SK-N-SH treated with all-trans-retinoic acid at 6 μM for 48 hours (cell line): ENCODE results near the gene ARMH3.

ENCODE experiments used
- ATAC-seq: fragments of 200-7000 bp; cut with Tn5 transposase; 3 replicates; pipeline ENCODE4 v1.9.1; 2020; ENCODE audit warnings: mild to moderate bottlenecking, moderate library complexity
- ARNTL ChIP-seq: fragments of 450-650 bp; formaldehyde crosslinking; IDR thresholded peaks from 2 replicates; pipeline ENCODE4 v1.5.0; 2020; ENCODE audit warnings: low read depth, mild to moderate bottlenecking, moderate library complexity, borderline replicate concordance
- BACH2 ChIP-seq: fragments of 250-450 bp; sonication (Bioruptor Pico); IDR thresholded peaks from 2 replicates; pipeline ENCODE4 v1.9.0; 2021; ENCODE audit warnings: mild to moderate bottlenecking, borderline replicate concordance
- CSDC2 ChIP-seq: fragments of 250-450 bp; sonication (Bioruptor Pico); IDR thresholded peaks from 2 replicates; pipeline ENCODE4 v1.5.0; 2020; ENCODE audit warnings: mild to moderate bottlenecking, moderate library complexity
- ESRRG ChIP-seq: fragments of 250-450 bp; sonication (Bioruptor Pico); IDR thresholded peaks from 2 replicates; pipeline ENCODE4 v1.6.1; 2021; ENCODE audit warnings: mild to moderate bottlenecking
- ISL1 ChIP-seq: fragments of 250-450 bp; sonication (Bioruptor Pico); IDR thresholded peaks from 2 replicates; pipeline ENCODE4 v2.1.2; 2022; ENCODE audit warnings: mild to moderate bottlenecking, moderate library complexity
- OSR1 ChIP-seq: fragments of 250-450 bp; sonication (Bioruptor Pico); IDR thresholded peaks from 2 replicates; pipeline ENCODE4 v1.8.0; 2022; ENCODE audit warnings: moderate library complexity, mild to moderate bottlenecking, inconsistent platforms
- PPARA ChIP-seq: fragments of 250-450 bp; sonication (Bioruptor Pico); IDR thresholded peaks from 2 replicates; pipeline ENCODE4 v1.5.0; 2020; ENCODE audit warnings: mild to moderate bottlenecking, borderline replicate concordance
- RARB ChIP-seq: fragments of 250-450 bp; sonication (Bioruptor Pico); IDR thresholded peaks from 2 replicates; pipeline ENCODE4 v1.8.0; 2021; ENCODE audit warnings: mild to moderate bottlenecking, moderate library complexity
- SNAI2 ChIP-seq: fragments of 250-450 bp; sonication (Bioruptor Pico); IDR thresholded peaks from 2 replicates; pipeline ENCODE4 v1.5.0; 2020; ENCODE audit warnings: mild to moderate bottlenecking, moderate library complexity
- TCF4 ChIP-seq: fragments of 250-450 bp; sonication (Bioruptor Pico); IDR thresholded peaks from 2 replicates; pipeline ENCODE4 v1.8.0; 2021; ENCODE audit warnings: mild to moderate bottlenecking, moderate library complexity, borderline replicate concordance
- TOX ChIP-seq: fragments of 250-450 bp; sonication (Bioruptor Pico); IDR thresholded peaks from 2 replicates; pipeline ENCODE4 v1.8.0; 2021; ENCODE audit warnings: mild to moderate bottlenecking, moderate library complexity, borderline replicate concordance
- ZC3H10 ChIP-seq: fragments of 250-450 bp; sonication (Bioruptor Pico); IDR thresholded peaks from 2 replicates; pipeline ENCODE4 v1.5.1; 2021; ENCODE audit warnings: mild to moderate bottlenecking, moderate library complexity
- ZFP3 ChIP-seq: fragments of 250-450 bp; sonication (Bioruptor Pico); IDR thresholded peaks from 2 replicates; pipeline ENCODE4 v1.5.0; 2020; ENCODE audit warnings: mild to moderate bottlenecking, moderate library complexity
- ZFP30 ChIP-seq: fragments of 450-650 bp; formaldehyde crosslinking; IDR thresholded peaks from 2 replicates; pipeline ENCODE4 v1.5.0; 2022; ENCODE audit warnings: mild to moderate bottlenecking, moderate library complexity
- ZNF565 ChIP-seq: fragments of 450-650 bp; formaldehyde crosslinking; conservative IDR thresholded peaks from 2 replicates; pipeline ENCODE4 v1.5.0; 2020; ENCODE audit warnings: low read depth, mild to moderate bottlenecking, moderate library complexity
- ZNF70 ChIP-seq: fragments of 450-650 bp; formaldehyde crosslinking; IDR thresholded peaks from 2 replicates; pipeline ENCODE4 v1.5.0; 2020; ENCODE audit warnings: mild to moderate bottlenecking, moderate library complexity
- TF ChIP-seq, protein P1 (sequence below): fragments of 250-450 bp; sonication (Bioruptor Pico); IDR thresholded peaks from 2 replicates; pipeline ENCODE4 v1.5.1; 2020; ENCODE audit warnings: low read depth, mild to moderate bottlenecking, moderate library complexity
- TF ChIP-seq, protein P2 (sequence below): fragments of 250-450 bp; sonication (Bioruptor Pico); IDR thresholded peaks from 2 replicates; pipeline ENCODE4 v1.5.0; 2020; ENCODE audit warnings: mild to moderate bottlenecking, moderate library complexity
- TF ChIP-seq, protein P3 (sequence below): fragments of 250-450 bp; sonication (Bioruptor Pico); IDR thresholded peaks from 2 replicates; pipeline ENCODE4 v1.8.0; 2021; ENCODE audit warnings: low read depth, mild to moderate bottlenecking, moderate library complexity, borderline replicate concordance
- TF ChIP-seq, protein P4 (sequence below): fragments of 250-450 bp; sonication (Bioruptor Pico); IDR thresholded peaks from 2 replicates; pipeline ENCODE4 v1.5.1; 2021; ENCODE audit warnings: mild to moderate bottlenecking, moderate library complexity
- TF ChIP-seq, protein P5 (sequence below): fragments of 250-450 bp; sonication (Bioruptor Pico); IDR thresholded peaks from 2 replicates; pipeline ENCODE4 v1.8.0; 2020; ENCODE audit warnings: mild to moderate bottlenecking, moderate library complexity, borderline replicate concordance

Gene ARMH3

DNA sequence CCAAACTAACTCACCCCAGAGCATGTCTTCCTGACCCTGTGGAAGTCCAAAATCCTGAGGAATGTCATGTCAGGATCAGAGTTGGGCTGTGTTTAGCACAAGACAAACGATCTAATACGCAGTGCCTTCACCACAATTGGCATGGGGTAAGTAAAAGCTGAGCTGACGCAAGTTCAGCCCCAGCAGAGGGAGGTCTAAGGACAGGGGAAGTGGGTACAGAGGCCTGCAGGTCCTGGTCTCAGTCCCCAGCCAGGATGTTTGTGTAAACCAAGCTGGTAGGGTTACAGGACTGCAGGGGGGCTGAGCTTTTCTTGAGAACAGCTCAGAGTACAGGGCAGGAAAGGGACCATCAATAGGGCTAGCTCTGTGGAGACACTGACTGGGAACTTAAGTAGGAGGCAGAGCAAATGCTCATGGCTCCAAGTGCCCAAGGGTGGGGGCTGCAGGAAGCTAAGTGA, 207.1 kb downstream of the ARMH3 start:
- TF ChIP-seq ZFP3 (CRISPR knock-in tag) (no peak), ISL1 (CRISPR knock-in tag) (no peak), TCF4 (no peak), OSR1 (no peak), TOX (CRISPR knock-in tag) (no peak), ZNF565 (CRISPR knock-in tag) (no peak), ZNF70 (no peak), ARNTL (CRISPR knock-in tag) (no peak), ZFP30 (CRISPR knock-in tag) (no peak), CSDC2 (CRISPR knock-in tag) (no peak), ZC3H10 (CRISPR knock-in tag) (no peak)
- TF ChIP-seq, protein P1, sequence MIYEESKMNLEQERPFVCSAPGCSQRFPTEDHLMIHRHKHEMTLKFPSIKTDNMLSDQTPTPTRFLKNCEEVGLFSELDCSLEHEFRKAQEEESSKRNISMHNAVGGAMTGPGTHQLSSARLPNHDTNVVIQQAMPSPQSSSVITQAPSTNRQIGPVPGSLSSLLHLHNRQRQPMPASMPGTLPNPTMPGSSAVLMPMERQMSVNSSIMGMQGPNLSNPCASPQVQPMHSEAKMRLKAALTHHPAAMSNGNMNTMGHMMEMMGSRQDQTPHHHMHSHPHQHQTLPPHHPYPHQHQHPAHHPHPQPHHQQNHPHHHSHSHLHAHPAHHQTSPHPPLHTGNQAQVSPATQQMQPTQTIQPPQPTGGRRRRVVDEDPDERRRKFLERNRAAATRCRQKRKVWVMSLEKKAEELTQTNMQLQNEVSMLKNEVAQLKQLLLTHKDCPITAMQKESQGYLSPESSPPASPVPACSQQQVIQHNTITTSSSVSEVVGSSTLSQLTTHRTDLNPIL, result no peak
- TF ChIP-seq, protein P2, sequence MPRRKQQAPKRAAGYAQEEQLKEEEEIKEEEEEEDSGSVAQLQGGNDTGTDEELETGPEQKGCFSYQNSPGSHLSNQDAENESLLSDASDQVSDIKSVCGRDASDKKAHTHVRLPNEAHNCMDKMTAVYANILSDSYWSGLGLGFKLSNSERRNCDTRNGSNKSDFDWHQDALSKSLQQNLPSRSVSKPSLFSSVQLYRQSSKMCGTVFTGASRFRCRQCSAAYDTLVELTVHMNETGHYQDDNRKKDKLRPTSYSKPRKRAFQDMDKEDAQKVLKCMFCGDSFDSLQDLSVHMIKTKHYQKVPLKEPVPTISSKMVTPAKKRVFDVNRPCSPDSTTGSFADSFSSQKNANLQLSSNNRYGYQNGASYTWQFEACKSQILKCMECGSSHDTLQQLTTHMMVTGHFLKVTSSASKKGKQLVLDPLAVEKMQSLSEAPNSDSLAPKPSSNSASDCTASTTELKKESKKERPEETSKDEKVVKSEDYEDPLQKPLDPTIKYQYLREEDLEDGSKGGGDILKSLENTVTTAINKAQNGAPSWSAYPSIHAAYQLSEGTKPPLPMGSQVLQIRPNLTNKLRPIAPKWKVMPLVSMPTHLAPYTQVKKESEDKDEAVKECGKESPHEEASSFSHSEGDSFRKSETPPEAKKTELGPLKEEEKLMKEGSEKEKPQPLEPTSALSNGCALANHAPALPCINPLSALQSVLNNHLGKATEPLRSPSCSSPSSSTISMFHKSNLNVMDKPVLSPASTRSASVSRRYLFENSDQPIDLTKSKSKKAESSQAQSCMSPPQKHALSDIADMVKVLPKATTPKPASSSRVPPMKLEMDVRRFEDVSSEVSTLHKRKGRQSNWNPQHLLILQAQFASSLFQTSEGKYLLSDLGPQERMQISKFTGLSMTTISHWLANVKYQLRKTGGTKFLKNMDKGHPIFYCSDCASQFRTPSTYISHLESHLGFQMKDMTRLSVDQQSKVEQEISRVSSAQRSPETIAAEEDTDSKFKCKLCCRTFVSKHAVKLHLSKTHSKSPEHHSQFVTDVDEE (CRISPR knock-in tag), result no peak
- TF ChIP-seq, protein P3, sequence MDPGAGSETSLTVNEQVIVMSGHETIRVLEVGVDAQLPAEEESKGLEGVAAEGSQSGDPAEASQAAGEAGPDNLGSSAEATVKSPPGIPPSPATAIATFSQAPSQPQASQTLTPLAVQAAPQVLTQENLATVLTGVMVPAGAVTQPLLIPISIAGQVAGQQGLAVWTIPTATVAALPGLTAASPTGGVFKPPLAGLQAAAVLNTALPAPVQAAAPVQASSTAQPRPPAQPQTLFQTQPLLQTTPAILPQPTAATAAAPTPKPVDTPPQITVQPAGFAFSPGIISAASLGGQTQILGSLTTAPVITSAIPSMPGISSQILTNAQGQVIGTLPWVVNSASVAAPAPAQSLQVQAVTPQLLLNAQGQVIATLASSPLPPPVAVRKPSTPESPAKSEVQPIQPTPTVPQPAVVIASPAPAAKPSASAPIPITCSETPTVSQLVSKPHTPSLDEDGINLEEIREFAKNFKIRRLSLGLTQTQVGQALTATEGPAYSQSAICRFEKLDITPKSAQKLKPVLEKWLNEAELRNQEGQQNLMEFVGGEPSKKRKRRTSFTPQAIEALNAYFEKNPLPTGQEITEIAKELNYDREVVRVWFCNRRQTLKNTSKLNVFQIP, result no peak
- ATAC-seq, result no peak

DNA sequence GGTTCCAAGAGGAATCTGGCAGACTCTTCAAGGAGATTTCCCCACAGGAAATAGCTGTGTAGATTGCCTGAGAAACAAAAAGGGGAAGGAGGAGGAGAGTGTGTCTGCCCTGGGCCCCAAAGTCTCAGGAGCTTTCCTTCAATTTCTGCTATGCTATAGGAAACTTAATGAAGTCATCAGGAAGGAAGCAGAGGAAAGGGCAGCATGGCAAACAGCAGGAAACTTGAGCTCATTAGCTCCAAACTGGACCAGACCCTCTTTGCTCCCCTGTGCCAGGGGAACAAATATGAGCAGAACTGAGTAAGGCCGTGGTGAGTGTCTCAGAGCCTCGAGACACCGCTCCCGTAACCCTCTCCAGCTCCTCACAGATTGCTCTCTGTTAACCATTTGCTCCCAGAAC, 207.6 kb downstream of the ARMH3 start:
- ATAC-seq, result no peak
- TF ChIP-seq ARNTL (CRISPR knock-in tag), result no peak
- no peak for TF ChIP-seq ZNF565 (CRISPR knock-in tag)
- TF ChIP-seq ZC3H10 (CRISPR knock-in tag), result no peak
- TF ChIP-seq ESRRG (CRISPR knock-in tag), result no peak
- TF ChIP-seq ZNF70, result no peak
- no peak for TF ChIP-seq SNAI2 (CRISPR knock-in tag)
- no peak for TF ChIP-seq ISL1 (CRISPR knock-in tag)
- TF ChIP-seq, all 23 proteins: peak for 0

DNA sequence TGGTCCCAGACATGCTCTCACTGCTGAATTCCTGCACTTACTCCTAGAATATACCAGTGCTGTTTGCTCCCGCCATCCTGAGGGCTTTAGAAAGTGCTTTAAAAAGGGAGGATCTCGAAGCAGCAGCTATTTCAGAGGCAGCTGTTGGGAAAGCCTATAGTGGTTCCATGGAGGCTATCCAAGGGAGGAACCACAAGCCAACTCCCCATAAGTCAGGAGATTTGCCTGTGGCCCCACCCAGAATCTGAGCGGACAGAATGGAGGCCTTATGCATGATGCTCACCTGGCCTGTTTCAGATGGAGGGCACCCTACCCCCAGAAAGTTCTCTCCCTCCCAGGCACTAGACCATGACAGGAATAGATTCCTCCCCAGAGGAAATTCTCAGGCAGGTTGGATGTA, 210.1 kb downstream of the ARMH3 start:
- TF ChIP-seq CSDC2 (CRISPR knock-in tag) (no peak), TCF4 (no peak), ISL1 (CRISPR knock-in tag) (no peak), RARB (CRISPR knock-in tag) (no peak), ZNF565 (CRISPR knock-in tag) (no peak), ARNTL (CRISPR knock-in tag) (no peak), ZFP30 (CRISPR knock-in tag) (no peak), BACH2 (CRISPR knock-in tag) (no peak), TOX (CRISPR knock-in tag) (no peak), ZC3H10 (CRISPR knock-in tag) (no peak), ZNF70 (no peak), PPARA (CRISPR knock-in tag) (no peak), ZFP3 (CRISPR knock-in tag) (no peak)
- TF ChIP-seq, protein P2 (CRISPR knock-in tag), result no peak
- TF ChIP-seq, protein P4, sequence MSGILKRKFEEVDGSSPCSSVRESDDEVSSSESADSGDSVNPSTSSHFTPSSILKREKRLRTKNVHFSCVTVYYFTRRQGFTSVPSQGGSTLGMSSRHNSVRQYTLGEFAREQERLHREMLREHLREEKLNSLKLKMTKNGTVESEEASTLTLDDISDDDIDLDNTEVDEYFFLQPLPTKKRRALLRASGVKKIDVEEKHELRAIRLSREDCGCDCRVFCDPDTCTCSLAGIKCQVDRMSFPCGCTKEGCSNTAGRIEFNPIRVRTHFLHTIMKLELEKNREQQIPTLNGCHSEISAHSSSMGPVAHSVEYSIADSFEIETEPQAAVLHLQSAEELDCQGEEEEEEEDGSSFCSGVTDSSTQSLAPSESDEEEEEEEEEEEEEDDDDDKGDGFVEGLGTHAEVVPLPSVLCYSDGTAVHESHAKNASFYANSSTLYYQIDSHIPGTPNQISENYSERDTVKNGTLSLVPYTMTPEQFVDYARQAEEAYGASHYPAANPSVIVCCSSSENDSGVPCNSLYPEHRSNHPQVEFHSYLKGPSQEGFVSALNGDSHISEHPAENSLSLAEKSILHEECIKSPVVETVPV, result no peak
- TF ChIP-seq, protein P3, result no peak
- TF ChIP-seq, protein P5, sequence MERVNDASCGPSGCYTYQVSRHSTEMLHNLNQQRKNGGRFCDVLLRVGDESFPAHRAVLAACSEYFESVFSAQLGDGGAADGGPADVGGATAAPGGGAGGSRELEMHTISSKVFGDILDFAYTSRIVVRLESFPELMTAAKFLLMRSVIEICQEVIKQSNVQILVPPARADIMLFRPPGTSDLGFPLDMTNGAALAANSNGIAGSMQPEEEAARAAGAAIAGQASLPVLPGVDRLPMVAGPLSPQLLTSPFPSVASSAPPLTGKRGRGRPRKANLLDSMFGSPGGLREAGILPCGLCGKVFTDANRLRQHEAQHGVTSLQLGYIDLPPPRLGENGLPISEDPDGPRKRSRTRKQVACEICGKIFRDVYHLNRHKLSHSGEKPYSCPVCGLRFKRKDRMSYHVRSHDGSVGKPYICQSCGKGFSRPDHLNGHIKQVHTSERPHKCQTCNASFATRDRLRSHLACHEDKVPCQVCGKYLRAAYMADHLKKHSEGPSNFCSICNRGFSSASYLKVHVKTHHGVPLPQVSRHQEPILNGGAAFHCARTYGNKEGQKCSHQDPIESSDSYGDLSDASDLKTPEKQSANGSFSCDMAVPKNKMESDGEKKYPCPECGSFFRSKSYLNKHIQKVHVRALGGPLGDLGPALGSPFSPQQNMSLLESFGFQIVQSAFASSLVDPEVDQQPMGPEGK (CRISPR knock-in tag), result no peak
- TF ChIP-seq, protein P1, result no peak
- ATAC-seq, result no peak
